Gastrocnemius medialis (tissue), 4 donors: ENCODE results near the gene FGFBP2.

ENCODE experiments used
- CTCF ChIP-seq, 5 experiments: fragments of 450-650 bp in 3 of 5; fragments of 200-600 bp in 2 of 5; sonication (generic) in 2 of 5; IDR thresholded peaks in 4 of 5; conservative IDR thresholded peaks in 1 of 5; 1 replicate in 4 of 5; 2 replicates in 1 of 5; pipeline ENCODE4 v1.5.1; 2016 to 2019; ENCODE audit warnings: antibody characterized with exemption in 5 of 5, mild to moderate bottlenecking in 3 of 5, moderate library complexity in 3 of 5
- POLR2A ChIP-seq, 2 donors: fragments of 450-650 bp; IDR thresholded peaks; one replicate each; pipeline ENCODE4 v1.6.1; 2017; ENCODE audit warnings: antibody characterized with exemption in 2 of 2, mild to moderate bottlenecking in 2 of 2, moderate library complexity in 2 of 2

DNA sequence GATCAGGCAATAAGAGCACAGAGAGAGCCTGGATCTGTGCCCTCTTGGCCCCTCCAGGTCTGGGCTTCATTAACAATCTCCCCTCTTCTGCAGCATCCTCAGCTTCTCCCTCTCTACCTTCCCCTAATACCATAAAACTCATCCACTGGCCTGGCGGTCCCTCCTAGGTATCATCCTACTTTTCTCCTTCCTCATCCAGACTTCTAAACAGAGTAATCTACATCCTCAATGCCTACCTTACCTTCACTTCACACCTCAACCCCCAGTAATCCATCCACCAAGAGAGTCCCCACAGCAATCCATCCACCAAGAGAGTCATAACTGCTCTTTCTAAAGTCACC lies 41.4 kb downstream of the FGFBP2 start:
- no peak for TF ChIP-seq CTCF (IDR thresholded peaks at IDR 0.05 in 4 of 5, conservative IDR thresholded peaks at IDR 0.05 in 1 of 5)
- TF ChIP-seq POLR2A (IDR thresholded peaks at IDR 0.05), result no peak
